Activated CD4-positive, alpha-beta T cell treated with anti-CD3 and anti-CD28 coated beads, Interleukin-2, amount 50 U/mL, for 1 hour (primary cell): Measurements from ENCODE around the gene COL26A1.
"Not testable (repeated sequence)": the region's sequence is repeated elsewhere in the genome, so short reads cannot be mapped to it uniquely, and the experiment has no call there.

Experiments
- DNase-seq: peaks from one replicate; pipeline ENCODE4 v3.0.0-alpha.2; 2020

COL26A1 gene

GRCh38 chr7:101555921-101556275 is 193.2 kb downstream of the COL26A1 start:
- no peak for DNase-seq

GRCh38 chr7:101556453-101556968 is 193.8 kb downstream of the COL26A1 start:
- DNase-seq, result no peak

GRCh38 chr7:101557421-101557820 is 194.7 kb downstream of the COL26A1 start:
- no peak for DNase-seq

GRCh38 chr7:101557978-101558741 is 195.5 kb downstream of the COL26A1 start:
- DNase-seq, result no peak

- no peak for DNase-seq
These were observed 196.2 kb downstream of the COL26A1 start for GRCh38 chr7:101558742-101559325.

GRCh38 chr7:101559586-101559985 is 196.9 kb downstream of the COL26A1 start:
- DNase-seq, result no peak

- DNase-seq, result not testable (repeated sequence)
These were observed 197.3 kb downstream of the COL26A1 start for GRCh38 chr7:101560021-101560420.

GRCh38 chr7:101560856-101561255 is 198.2 kb downstream of the COL26A1 start:
- no peak for DNase-seq

GRCh38 chr7:101561293-101561692 is 198.6 kb downstream of the COL26A1 start:
- DNase-seq, result not testable (repeated sequence)

GRCh38 chr7:101562531-101563197 is 200.0 kb downstream of the COL26A1 start:
- no peak for DNase-seq

- no peak for DNase-seq
These were observed 200.7 kb downstream of the COL26A1 start for GRCh38 chr7:101563198-101563901.

- no peak for DNase-seq
These were observed 201.5 kb downstream of the COL26A1 start for GRCh38 chr7:101563943-101564777.

GRCh38 chr7:101564778-101565211 is 202.1 kb downstream of the COL26A1 start:
- DNase-seq, result no peak

- no peak for DNase-seq
These were observed 203.0 kb downstream of the COL26A1 start for GRCh38 chr7:101565601-101566209.

- DNase-seq, result no peak
These were observed 204.6 kb downstream of the COL26A1 start for GRCh38 chr7:101567230-101567629.

GRCh38 chr7:101572156-101572555 is 209.5 kb downstream of the COL26A1 start:
- DNase-seq, result no peak

GRCh38 chr7:101575168-101575567 is 212.5 kb downstream of the COL26A1 start:
- no peak for DNase-seq

GRCh38 chr7:101575721-101576120 is 213.0 kb downstream of the COL26A1 start:
- no peak for DNase-seq

- no peak for DNase-seq
These were observed 214.3 kb downstream of the COL26A1 start for GRCh38 chr7:101576998-101577397.

GRCh38 chr7:101578552-101578951 is 215.9 kb downstream of the COL26A1 start:
- no peak for DNase-seq

GRCh38 chr7:101580596-101580995 is 217.9 kb downstream of the COL26A1 start:
- no peak for DNase-seq

- no peak for DNase-seq
These were observed 219.2 kb downstream of the COL26A1 start for GRCh38 chr7:101581891-101582290.
